Suppressor macrophage (primary cell): ENCODE measurements around the gene ESRRB.

ENCODE experiments used
- DNase-seq, 4 experiments: peaks; one replicate each; pipeline ENCODE4 v3.0.0-alpha.2; 2020 to 2022
- total RNA-seq, 17 experiments: gene quantifications; one replicate each; lab custom pipeline; 2026; ENCODE audit warnings: mixed read lengths in 6 of 17, inconsistent platforms in 3 of 17; lab: John Stamatoyannopoulos, UW

The ESRRB gene
- 0 to 2.6 (median 0.08) reads per million in 17 experiments for total RNA-seq

- DNase-seq: peak in 1 of 4 experiments; percentile 13
These were observed at the start of gene ESRRB for GRCh38 chr14:76375947-76376404. ESRRB (plus strand) TSS chr14:76376137; CDS start chr14:76376402, 265 bp downstream.

- DNase-seq: no peak
These were observed 48.8 kb upstream of the ESRRB start for GRCh38 chr14:76326918-76327689.

GRCh38 chr14:76328457-76329137 is 47.3 kb upstream of the ESRRB start:
- no peak for DNase-seq

DNA sequence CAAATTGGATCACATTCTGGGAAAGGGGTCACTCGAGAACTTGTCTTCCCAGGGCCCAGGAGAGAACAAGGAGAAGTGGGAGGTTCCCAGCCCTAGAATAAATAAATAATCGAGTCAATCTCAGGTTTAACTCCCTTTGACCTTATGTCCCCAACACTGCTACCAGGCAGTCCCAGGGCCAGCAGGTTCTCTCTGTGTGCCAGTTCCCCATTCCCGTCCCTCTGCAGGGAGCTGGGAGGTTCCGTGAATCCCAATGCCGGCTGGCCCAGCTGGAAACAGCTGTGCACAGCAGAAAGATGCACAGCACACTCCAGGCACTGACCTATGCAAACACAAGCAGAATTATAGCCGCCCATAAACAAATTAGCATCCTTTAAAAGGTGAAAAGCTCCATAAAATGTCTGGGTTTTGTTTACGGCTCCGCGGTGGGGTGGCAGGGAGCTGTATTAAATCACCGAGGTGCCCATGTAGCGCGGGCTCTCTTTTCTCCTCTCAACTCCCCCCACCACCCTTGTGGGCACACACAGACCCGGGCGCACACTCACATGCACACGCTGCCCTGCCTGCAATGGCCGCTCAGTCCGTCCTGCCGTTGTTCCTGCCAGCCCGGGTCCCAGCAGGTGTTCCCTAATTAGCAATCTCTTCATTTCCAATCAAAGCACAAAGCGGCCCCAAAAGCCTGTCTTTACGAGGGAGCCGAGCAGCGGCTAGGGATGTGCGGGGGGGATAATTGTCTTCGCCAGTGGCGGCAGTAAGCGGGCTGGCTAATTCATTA is 46.6 kb upstream of the ESRRB start:
- peak in 1 of 4 experiments; percentile 15 for DNase-seq

DNA sequence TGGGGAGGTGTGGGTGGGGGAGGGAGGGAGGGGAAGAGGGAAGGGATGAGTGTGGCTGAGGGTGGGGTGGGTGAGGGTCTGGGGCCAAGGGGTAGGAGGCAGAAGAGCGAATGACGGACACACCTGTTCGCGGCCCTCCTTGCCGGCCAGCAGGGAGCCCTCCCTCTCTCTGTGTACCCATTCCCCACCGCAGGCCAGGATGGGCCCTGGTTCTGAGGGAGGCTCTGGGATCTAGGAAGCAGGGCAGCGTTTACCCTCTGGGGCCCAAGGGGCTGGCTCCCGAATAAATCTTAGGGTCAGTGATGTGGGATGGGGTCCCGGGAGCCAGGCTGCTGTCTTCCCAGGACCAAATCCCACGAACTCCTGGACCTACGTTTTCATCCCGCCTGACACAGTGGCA is 46.0 kb upstream of the ESRRB start:
- no peak for DNase-seq

DNA sequence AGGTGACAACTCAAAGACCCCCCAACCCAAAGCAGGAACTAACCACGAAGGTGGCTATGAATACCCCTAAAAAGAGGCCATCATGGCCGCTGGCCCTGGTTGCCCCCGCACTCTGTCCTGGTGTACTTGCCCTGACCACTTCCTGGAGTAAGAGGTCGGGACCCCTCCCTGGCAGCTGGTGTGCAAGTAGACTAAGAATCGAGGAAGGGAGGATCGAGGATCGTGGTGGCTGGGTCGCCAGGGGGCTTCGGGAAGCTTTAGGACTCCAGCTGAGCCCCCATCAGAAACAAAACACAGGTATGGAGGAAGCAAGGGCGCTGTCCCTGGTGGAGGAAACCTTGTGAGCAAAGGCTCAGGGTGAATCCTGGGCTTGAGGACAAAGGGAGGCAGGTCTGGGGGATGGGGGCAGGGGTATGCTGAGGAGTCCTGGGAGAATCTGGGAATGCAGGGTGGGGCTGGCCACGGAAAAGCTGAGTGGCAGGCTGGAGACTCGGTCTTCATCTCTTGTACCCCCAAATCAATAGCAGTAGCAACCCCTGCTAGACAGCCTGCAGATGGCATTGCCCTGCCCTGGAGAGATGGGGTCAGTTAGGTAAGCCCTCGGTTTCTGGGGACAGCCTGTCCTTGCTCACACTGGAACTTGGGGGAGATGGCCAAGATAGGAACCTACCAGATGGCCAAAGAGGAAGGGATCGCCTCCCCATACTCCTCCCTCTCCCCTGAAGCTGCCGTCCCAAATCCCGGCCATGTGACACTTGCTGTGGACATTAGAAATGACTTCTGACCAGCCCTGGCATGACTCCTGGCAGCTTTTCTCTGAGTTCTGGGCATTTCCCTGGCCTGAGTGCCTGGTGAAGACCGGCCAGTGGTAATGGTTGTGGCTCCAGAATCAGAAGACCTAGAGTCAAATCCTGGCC is 45.3 kb upstream of the ESRRB start:
- DNase-seq: no peak

DNA sequence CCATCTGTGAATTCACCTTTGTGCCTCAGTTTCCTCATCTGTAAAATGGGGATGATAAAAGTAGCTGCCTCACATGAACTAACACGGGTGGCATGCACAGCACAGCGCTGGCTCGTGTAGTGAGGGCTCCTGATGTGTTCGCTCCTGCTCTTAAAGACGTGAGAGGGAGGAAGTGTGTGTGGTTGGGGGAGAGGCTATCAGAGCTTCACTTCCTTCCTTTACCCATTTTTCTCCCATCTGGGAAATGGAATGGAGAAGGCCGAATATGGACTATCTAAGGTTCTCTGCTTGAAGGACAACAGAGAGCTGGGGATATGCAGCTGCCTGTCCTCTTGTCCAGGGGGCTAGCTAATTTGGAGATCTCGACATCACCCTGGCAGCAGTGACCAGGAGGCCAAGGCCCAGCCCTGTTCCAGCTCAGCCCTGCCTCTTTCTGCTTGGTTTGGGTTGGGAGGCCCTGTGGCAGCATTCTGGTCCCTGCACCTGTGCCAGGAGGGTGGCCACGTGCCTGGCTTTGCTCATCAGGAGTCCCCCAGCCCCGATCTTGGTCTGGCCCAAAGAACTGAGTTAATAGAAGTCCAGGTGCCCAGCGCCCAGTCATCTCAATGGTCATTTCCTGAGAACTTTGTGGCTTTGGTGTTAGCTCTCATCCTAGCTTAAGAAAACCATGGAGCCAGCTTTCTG is 44.5 kb upstream of the ESRRB start:
- no peak for DNase-seq

GRCh38 chr14:76333664-76334063 is 42.3 kb upstream of the ESRRB start:
- no peak for DNase-seq

DNA sequence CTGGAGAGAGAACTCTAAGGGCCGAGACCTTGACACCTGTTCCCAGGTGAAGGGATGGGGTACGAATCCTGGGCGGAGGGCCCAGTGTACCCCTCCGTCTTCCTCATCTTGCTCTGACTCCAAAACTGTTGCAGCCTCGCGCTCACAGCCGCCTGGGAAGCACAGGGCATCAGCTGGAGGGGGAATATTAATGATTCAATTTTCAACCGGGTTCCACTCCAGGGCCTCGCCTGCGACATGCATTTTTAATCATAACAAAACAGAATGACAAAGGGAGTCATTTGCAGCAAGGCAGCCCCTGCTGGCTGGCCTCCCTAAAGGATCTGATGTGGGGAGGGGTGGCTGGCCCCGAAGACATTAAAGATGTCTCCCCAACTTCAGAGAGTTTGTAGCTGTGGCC is 41.6 kb upstream of the ESRRB start:
- DNase-seq: no peak

DNA sequence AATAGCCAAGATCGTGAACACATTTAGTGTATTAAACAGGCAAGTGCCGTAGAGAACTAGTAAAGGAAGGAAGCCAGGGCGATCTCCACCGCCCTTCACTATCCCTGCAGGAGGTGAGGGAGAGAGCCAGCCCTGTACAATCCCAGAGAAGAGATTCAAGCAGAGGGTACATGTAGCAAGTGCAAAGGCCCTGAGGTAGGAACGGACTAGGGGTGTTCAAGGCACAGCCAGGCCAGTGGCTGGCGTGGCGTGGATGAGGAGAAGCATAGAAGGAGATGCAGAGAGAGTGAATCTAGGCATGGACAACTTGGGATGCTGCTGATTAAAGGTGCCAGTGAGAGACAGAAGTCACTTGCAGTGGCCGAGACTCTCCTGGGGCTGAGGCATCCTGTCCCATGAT is 39.1 kb upstream of the ESRRB start:
- DNase-seq: no peak

DNA sequence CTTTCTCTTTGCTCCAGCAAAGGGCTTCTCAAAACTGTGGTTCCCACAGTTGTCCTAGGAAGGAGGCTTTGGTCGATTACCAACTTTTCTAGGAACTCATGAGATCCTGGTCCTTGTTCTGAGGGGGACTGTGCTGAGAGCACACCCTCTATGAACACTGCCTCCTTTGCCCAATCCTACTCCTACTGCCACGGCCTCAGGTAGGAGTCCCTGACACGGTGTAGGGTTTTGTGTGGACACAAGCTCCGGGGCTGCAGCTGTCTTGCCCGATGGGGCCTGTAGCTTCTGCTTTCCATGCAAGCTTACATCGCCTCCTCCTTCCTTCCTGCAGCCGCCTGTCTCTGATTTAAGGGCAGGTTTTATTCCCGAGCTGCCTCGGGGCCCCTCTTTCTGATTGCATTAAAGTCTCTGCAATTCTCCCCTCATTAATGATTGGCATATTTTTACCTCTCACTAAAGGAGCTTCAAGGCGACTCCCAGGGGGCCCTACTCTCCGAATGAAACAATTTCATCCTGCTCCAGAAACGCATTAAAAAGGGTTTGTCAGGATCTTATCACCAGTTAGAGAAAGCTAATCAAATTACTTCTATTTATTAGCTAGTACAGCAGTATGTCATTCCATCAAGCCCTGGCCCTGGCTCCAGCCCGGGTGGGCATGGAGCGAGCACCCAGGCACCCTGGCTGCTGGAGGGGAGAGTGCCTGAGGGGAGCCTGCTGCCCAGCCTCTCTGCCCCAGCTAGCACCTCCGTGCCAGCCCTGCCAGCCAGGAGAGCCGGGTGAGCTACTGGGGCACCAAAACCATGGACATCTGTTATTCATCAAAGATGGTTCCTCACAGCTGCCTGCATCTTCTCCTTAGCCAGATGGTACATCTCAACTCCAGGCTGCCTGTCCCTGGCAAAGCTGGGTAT is 38.0 kb upstream of the ESRRB start:
- peak in 1 of 4 experiments; percentile 9 for DNase-seq

GRCh38 chr14:76339728-76340615 is 36.0 kb upstream of the ESRRB start:
- DNase-seq: no peak

DNA sequence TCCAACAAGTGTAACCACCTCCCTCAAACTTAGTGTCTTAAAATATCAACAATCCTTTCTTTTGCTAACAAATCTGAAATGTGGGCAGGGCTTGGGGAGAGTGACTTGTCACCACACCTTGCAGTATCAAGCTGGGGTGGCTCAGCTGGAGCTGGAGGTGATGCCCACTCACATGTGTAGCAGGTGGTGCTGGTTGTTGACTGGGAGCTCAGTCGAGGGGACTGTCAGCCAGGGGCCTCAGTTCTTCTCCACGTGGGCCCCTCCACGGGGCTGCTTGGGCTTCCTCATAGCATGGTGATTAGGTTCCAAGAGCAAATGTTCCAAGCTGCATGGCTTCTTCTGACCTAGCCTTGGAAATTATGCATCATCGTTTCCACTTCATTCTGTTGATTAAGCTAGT is 32.6 kb upstream of the ESRRB start:
- no peak for DNase-seq

DNA sequence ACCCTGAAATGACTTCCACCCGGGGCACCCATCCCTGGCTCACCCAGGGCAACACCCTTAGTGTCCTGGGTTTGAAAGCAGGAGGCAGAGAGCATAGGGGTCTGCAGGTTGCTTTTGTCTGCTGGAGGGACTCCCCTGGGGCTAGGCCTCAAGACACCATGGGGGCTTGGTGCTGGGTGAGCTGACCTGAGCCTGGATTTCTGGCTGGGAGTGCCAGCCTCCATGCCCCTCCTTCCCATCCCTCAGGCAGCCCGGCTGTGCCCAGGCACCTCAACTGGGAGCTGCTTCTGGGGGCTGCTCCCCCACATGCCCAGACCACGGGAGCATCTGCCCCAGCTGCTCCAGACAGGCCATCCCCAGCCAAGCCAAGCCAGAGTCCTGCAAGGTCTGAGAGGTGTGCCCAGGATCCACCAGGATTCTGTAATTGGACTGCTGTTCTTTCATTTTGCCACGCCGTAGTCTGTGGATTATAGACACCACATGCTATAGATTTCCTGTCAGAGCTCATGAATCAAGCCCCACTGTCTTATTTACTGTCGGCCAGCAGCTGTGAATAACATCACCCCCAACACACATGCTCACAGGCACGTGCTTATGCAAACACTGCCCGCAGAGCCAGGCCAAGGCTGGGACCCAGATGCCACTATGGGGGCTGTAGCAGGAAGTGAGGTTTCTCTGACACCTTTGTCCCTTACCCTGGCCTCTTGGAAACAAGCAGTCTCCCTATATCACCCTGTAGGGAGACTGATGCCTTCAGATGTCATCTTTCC is 29.4 kb upstream of the ESRRB start:
- no peak for DNase-seq

DNA sequence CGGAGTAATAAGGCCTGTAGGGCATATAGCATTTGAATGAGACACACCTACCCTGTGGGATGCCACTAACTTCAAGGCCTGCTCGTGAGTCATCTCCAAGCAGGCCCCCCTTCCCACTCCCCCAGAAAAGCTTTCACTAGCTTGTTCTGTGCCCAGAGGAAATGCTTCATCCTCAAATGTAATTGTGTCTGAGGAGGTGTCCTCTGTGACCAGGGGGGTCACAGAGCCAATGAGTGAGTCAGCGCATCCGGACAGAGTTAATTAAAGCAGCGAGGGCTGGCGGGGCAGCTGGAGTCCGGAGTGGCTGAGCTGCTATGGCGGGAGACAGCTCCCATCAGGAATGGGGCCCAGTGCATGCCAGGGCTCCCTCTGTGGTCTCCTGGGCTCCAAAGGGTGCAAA is 27.0 kb upstream of the ESRRB start:
- DNase-seq: no peak

- no peak for DNase-seq
These were observed 25.9 kb upstream of the ESRRB start for GRCh38 chr14:76349993-76350392.

DNA sequence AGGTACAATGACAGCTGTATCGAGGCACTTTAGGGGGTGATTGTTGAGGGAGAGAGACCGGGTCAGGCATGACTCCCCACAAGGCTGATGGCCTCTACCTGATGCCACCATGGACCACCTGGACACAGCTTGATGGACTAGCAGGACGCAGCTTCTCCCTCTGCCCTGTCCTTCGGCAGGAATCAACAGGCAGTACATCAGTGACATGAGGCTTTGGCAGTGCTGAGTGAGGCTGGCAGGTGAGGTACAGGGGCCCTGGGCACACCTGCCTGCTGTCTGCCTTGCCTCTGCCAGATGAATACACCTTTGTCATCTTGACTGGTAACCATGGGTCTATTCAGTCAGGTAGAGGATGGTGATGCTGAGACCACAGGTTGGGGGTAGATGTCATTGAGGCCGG is 25.3 kb upstream of the ESRRB start:
- no peak for DNase-seq

- no peak for DNase-seq
These were observed 24.0 kb upstream of the ESRRB start for GRCh38 chr14:76351941-76352340.
